HG02678 (cell line): ENCODE measurements around the gene MSANTD7.
A peak's percentile ranks its signal among the peaks of the same experiment; 100 is the strongest.
"Not testable (repeated sequence)": the region's sequence is repeated elsewhere in the genome, so short reads cannot be mapped to it uniquely, and the experiment has no call there.

ENCODE experiments used
- ATAC-seq: cut with Tn5 transposase; IDR thresholded peaks from one replicate; pipeline ENCODE4 v1.9.1; 2021; ENCODE audit warnings: mild to moderate bottlenecking, moderate library complexity; ENCODE audit not compliant: unreplicated experiment

Gene MSANTD7

GRCh38 chr10:14837757-14838581 is at the start of gene MSANTD7, which contains the start of the genes CDNF and HSPA14:
Gene MSANTD7 (plus strand): TSS chr10:14838306. CDS start chr10:14842285, 3,979 bp downstream.
Gene CDNF (minus strand): TSS chr10:14838037. CDS start chr10:14837946, 91 bp downstream.
Gene HSPA14 (plus strand): TSS chr10:14838306. CDS start chr10:14838403, 97 bp downstream.
- peak; percentile 96 for ATAC-seq

DNA sequence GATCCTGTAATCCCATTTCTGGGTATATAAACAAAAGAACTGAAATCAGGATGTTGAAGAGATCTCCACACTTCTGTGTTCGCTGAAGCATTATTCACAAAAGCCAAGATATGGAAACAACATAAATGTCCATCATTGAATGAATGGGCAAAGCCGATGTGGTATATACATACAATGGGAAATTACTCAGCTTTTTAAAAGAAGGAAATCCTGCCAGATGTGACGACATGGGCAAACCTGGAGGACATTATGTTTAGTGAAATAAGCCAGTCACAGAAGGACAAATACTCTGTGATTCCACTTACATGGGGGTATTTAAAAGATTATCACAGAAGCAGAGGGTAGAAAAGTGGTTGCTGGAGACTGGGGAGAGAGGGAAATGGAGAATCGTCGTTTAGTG is 39.5 kb upstream of the MSANTD7 start:
- ATAC-seq = no peak

- no peak for ATAC-seq
These were observed 37.7 kb upstream of the MSANTD7 start for GRCh38 chr10:14800397-14800796.

- no peak for ATAC-seq
These were observed 36.4 kb upstream of the MSANTD7 start for GRCh38 chr10:14801723-14802122.

- ATAC-seq = no peak
These were observed 34.3 kb upstream of the MSANTD7 start for GRCh38 chr10:14803827-14804226.

GRCh38 chr10:14806318-14806717 is 31.8 kb upstream of the MSANTD7 start:
- ATAC-seq = no peak

- ATAC-seq = no peak
These were observed 26.8 kb upstream of the MSANTD7 start for GRCh38 chr10:14810969-14811953.

DNA sequence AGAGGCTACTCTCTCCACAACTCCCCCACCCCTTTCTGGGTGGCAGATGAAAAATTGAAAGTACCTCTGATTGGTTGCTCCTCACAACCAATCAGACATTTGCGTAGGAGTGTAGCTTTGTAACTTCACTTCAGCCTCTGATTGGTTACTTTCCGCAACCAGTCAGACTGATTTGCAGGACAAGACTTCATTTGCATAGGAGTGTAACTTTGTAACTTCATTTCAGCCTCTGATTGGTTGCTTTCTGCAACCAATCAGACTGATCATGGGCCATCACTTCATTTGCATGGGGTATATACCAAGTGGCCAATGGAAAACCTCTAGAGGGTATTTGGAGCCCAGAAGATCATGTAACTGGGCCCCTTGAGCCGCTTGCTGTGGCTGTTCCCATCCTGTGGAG is 25.8 kb upstream of the MSANTD7 start:
- ATAC-seq = no peak

- ATAC-seq = no peak
These were observed 22.4 kb upstream of the MSANTD7 start for GRCh38 chr10:14815681-14816080.

GRCh38 chr10:14816717-14817116 is 21.4 kb upstream of the MSANTD7 start:
- ATAC-seq = not testable (repeated sequence)

DNA sequence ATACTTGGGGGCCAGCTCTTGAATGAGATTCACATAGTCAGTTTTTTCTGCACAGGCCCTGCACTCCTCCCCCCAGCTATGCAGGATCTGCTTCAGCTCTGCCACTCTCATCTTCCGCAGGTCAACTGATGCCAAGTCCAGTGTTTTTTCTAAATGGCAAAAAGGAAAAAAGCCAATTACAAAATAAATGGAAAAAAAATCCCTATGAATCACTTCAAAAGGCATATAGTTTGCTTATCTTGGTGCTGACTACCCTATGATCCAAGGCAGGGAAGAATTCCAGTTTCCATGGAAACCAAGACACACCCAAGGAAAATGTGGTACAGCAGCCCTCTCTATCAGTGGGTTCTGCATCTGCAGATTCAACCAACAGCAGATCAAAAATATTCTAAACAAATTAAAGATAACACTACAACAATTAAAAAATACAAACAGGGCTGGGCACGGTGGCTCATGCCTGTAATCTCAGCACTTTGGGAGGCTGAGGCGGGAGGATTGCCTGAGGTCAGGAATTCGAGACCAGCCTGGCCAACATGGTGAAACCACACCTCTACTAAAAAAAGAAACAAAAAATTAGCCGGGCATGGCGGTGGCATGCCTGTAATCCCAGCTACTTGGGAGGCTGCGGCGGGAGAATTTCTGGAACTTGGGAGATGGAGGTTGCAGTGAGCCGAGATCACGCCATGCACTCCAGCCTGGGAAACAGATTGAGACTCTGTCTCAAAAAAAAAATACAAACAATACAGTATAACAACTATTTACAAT is 17.9 kb upstream of the MSANTD7 start:
- ATAC-seq = no peak

DNA sequence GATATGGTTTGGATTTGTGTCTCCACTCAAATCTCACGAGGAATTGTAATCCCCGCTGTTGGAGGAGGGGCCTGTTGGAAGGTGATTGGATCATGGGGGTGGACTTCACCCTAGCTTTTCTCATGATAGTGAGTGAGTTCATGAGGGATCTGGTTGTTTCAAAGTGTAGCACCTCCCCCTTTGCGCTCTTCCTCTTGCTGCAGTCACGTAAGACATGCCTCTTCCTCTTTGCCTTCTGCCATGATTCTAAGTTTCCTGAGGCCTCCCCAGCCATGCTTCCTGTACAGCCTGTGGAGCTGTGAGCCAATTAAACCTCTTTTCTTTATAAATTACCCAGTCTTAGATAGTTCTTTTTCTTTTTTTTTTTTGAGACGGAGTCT is 17.3 kb upstream of the MSANTD7 start:
- no peak for ATAC-seq

DNA sequence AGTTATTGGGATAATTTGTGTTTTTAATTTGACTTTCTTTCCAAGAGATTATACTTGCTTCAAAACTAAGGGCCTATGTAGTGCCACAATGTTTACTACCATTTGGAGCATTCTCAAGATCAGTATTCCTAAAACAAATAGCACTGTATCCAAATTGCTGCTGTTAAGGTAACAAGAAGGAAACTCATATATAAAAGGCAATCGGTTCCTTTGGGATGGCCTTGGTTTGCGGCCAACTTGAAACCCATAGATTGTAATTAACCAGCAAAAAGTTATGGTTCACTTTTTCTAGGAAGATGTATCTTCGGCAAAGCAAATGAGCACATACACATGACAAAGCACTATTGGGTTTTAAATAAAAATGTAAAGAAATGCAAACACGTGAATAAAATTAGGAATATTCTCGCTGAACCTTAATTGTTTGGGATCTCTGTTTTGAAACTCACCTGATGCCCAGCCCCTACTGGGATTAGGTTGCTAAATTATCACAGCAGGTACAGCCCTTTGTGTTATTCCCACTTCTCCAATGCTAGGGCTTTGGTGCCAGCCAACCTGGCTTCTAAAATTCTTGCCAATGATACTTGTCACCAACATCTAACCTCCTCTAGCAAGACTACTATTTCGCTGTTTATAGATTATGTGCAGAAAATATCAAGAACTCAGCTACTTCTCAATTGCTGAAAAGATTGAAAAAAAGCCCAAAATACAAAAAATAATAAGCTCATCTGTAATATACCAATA is 16.3 kb upstream of the MSANTD7 start:
- ATAC-seq = no peak

- no peak for ATAC-seq
These were observed 15.0 kb upstream of the MSANTD7 start for GRCh38 chr10:14822879-14823755.

DNA sequence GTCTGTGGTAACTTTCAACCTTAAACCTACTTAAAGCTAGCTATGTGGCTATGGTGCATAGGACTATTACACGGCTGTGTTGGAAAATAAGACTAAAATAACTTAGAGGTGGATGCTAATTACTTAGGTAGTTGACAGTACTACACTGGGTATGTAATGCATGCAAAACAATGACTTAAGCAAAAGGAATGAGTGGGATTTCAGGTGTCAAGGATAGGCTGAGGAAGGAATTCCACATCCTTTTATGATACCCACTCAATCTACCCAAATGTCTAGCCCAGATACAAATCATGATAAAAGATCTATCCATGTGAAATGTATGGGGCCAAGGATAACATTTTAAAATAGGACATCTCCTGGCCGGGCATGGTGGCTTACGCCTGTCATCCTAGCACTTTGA is 14.1 kb upstream of the MSANTD7 start:
- ATAC-seq = no peak

- ATAC-seq = no peak
These were observed 11.9 kb upstream of the MSANTD7 start for GRCh38 chr10:14826076-14826829.

DNA sequence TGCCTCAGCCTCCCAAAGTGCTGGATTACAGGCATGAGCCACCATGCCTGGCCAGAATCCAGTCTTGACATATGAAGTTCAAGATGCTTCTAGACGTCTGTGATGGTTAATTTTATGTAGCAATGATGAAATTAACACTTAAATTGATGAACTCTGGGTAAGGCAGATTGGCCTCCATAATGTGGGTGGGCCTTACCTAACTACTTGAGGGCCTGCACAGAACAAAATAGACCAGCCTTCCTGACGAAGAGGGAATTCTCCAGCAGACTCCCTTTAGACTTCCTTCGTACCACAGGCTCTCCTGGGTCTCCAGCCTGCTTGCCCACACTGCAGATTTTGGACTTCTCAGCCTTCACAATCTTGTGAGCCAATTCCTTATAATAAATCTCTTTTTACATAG is 5.0 kb upstream of the MSANTD7 start:
- ATAC-seq = no peak

DNA sequence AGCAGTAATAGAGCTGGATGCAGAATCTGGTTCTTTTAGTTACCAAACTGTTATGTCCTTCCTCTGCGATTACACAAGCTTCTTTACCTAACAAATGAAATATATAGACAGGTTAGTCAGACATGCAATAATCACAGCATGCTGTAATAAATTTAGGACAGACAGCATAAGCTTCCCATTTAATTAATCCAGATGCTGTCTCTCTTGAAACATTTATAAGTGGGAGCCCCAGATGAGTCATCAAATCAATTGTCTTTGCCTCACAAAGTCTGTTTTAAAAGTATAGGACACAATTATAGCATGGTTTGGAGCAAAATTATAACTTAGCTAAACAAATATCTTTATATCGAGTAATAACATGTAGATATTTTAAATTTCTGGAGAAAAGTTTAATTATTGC is 1.9 kb upstream of the MSANTD7 start:
- ATAC-seq = no peak
